OCI-M2 (cell line): ENCODE results near the gene USP15.
A peak's percentile ranks its signal among the peaks of the same experiment; 100 is the strongest.

Source experiments
- DNase-seq: peaks from one replicate; lab custom pipeline; 2025; ENCODE audit not compliant: unreplicated experiment; lab: John Stamatoyannopoulos, UW

USP15 gene

DNA sequence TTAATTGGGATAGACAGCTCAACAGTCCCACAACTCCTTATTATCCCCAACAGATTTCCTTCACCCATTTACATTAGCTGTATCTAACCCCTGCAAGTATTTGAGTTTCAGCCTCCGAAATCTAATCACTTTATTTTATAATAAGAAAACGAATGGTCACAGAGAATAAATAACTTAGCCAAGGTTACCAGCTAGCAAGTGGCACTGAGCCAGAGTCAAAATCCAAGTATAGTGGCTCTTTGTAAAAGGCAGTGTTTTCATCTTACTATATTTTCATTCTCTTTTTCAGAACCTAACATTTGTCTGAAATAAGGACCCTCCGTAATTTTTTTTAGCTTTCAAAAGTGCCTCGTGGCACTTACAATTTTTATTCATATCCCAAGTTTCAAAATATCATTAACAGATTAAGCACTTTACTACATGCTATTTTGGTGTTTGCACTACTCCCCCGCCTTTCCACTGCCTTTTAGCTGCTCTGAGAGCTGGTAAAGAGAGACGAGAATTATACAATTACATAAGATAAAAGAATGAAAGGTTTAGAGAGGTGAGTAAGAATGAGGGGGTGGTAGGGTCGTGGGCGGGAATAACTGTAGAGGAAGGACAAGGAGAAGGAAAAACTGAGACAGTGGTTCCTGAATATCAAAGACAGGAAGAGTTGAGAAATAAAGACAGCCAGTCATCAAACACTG is 3.7 kb upstream of the USP15 start:
- DNase-seq = no peak

DNA sequence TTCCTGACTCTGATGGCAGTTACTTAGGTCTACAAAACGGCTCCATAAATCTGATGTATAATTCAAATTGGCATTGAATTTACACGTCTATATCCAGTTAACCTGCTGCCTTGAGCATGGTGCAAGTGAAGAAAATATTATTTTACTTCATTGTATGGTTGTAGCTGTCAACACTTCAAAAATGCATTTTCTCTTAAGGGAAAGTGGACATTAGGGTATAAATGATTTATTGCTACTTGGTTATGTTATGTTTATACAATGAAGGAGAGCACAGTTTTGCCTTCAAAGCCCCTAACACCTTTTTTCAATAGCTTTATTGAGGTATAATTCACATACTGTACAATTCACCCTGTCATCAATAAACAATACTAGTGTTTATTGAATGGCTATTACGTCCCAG is 2.0 kb upstream of the USP15 start:
- no peak for DNase-seq

DNA sequence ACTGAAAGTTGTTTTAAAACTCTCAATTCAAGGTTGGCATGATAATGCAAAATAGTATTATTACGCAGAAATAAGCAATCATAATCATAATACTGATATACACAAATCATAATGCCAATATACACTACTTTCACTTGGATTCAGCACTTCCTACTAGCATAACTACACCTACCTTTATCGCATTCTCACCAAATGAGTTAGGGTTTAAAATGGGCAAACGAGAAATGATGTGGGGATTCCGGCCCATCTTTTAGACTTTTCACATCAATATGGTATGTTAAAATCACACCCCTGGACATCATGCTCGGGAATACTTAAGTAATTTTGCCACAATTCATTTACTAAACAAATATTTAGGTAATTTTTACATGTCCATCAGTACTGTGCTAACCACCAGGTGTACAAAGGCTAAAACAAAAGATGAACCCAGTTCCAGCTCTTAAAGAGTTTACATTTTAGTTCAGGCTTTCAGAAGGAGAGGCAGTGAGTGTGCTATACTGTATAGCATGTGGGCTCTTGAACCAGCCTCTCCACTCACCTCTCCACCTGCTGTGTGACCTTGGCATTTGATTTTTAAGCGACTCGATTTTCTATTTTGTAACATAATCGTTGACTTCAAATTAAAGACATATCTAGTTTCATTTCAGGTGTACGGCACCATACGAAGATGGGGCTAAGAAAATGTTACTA is 1.1 kb upstream of the USP15 start:
- no peak for DNase-seq

DNA sequence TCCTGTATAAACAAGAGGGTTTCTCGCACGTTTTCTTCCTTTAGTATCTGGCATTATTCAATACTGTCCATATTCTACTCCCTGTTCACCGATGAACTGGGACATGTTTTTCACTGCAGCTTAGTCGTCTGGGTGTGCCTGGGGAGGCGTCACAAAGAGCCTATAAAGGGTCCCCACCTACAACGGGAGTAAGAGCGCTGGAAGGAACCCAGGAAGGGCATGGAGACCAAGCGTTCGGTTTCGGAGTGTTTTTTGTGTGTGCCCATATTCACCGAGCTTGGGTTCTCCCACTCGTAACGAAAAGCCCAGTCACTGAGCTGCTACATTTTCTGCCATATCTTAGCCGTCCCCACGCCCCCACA is 592 bp upstream of the USP15 start:
- DNase-seq = no peak

DNA sequence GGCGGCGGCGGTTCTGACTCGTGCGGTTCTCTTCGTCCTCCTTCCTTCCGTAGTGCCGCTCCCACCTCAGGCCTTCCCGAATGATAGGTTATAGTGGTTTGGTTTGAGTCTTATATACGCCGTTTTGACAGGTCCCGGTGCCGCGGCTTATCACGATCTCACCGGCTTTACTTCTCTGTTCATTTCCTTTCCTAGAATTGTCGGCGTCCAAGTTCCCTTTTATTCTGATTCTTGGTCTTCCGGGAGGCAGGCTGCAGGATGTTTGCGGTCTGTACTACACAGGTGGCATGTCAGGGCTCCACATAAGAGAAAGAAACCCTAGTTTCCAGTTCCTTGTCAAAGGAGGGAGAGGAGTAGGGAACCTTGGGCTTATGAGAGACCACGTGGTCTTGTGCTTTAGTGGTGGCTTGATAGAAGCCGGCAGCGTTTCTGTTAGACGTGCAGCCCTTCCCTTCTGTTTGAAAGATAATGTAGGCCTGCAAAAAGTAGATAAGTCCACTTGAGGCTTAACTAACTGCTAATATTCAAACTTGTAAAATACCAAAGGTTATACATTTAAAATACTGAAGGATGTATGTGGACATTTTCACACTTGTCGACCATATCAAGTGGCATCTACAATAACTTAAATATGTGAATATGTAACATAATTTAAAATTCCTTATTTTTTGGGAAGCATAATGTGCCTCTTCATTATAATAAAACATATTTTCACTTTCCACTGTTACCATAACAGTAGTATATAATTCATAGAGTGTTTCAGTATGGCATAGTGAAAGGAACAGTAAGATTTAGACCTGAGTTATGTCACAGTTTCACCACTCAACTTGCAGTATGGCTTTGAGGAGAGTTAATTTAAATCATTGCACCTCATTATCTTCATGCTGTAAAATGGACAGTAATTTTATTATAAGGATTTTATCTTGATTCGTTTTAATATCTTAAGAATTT is 804 bp downstream of the USP15 start:
- DNase-seq = peak; percentile 73

DNA sequence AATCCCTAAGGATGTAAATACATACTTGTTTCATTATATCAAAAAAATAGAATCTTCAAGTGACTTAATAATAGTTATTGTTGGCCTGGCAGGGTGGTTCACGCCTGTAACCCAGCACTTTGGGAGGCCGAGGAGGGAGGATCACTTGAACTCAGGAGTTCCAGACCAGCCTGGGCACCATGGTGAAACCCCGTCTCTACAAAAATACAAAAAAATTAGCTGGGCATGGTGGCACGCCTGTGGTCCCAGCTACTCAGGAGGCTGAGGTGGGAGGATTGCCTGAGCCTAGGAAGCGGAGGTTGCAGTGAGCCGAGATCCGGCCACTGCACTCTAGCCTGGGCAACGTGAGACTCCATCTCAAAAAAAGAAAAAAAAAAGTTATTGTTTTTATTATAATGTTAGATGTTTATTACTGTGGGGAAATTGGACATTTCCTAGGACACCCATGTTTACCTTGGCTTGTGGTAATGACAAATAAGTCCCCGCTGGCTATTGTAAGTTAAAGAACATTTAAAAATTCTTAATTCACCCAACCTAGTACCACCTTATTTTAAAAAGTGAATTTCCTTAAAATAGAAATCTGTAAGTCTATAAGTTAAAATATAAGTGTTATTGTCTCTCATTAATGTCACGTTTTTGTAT is 1.8 kb downstream of the USP15 start:
- no peak for DNase-seq

DNA sequence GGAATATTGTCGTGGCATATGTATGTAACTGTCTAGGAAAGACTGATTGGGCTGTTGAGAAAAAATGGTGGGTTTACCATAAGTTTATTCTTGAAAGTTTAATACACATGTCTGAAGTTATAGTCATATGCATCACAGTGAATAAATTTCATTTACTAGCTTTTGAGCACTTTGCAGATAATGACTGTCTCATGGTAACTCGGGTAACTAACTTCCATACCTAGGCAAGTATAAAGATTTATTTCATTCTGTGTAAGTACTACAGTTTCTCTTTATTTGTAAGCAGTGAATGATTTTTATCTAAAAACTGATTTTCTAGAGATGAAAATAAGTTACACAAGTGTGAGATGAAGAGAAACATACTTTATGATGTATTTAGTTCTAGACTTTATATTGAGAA is 3.0 kb downstream of the USP15 start:
- no peak for DNase-seq

DNA sequence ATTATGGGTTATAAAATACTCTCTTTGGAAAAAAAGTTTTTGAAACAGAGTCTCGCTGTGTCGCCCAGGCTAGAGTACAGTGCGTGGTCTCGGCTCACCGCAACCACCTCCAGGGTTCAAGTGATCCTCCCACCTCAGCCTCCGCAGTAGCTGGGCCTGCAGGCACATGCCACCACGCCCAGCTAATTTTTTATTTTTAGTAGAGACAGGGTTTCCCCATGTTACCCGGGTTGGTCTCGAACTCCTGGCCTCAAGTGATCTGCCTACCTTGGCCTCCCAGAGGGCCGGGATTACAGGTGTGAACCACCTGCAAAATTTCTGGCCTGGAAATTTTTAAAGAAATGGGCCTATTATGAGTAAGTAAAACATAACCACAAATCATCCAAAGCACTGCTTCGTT is 3.8 kb downstream of the USP15 start:
- DNase-seq = no peak

DNA sequence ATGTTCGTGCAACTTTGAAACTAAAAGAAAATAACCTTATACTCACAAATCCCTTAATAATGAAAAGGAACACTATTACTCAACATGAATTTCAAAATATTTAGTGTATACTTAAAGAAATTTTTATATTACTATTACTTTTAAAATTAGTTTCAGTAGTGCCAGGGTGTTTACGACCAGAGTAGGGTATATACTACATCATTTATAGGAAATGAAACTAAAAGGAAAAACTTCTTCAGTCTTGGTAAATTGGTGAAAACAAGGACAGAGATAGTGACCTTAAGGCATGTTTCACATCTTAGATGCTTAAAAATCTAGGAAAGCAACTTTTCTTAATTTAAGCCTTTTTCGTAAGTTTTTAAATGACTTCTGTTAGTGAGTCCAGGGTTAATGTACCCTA is 4.5 kb downstream of the USP15 start:
- DNase-seq = no peak

DNA sequence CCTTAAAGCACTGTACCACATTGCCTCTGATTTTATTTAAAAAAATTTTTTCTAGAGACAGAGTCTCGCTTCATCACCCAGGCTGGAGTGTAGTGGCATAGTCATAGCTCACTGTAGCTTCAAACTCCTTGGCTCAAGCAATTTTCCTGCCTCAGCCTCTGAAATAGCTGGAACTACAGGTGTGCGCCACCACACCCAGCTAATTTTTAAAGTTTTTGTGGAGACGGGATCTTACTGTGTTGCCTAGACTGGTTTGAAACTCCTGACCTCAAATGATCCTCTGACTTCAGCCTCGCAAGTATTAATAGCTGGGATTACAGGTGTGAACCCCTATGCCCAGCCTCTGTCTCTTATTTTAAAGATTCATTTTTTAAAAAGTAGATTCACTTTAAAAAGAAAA is 5.3 kb downstream of the USP15 start:
- DNase-seq = no peak

DNA sequence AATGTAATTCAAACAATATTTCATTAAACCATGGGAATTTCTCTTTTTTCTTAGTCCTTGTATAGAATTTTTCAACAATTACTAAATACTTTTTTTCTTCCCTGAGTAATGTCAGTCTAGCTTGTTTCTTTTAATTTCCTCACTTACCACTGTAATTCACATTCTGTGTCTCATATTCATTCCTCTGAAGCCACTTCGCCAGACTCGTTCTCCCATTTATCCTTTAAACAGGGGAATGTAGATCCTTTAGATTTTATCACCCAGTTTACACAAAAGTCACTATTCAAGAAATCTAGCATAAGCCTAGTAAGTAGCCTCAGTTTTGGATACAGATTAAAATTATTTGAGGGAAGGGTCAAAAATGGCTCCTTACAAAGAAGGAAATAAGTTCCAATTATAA is 6.8 kb downstream of the USP15 start:
- no peak for DNase-seq

DNA sequence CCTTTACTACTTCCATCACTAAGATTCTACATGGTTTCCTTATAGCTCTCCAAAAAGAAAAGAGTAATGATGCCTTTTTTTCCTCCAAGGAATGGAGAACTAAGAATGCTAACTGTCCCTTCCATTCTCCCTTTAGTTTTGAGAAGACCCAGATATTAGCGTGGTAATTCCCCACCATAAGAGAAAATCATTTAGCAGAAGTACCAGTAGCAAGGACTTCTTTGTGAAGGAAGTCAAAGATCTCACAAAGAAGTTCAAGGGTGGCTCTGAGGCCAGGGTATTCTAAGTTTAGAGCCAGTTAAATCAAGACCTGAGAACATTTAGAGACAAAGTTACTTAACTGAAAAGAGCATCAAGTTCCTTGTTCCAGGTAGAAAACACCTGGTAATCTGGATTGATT is 7.3 kb downstream of the USP15 start:
- no peak for DNase-seq

DNA sequence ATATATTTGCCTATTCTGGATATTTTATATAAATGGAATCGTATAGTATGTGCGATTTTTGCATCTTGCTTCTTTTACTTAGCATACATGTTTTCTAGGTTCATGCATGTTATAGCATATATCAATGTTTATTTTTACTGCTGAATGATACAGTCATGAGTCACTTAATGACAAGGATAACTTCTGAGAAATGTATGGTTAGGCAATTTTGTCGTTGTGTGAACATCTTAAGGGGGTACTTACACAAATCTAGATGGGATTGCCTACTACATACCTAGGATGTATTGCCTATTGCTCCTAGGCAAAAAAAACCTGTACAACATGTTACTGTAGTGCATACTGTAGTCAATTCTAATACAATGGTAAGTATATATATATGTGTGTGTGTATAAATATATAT is 8.8 kb downstream of the USP15 start:
- DNase-seq = no peak

DNA sequence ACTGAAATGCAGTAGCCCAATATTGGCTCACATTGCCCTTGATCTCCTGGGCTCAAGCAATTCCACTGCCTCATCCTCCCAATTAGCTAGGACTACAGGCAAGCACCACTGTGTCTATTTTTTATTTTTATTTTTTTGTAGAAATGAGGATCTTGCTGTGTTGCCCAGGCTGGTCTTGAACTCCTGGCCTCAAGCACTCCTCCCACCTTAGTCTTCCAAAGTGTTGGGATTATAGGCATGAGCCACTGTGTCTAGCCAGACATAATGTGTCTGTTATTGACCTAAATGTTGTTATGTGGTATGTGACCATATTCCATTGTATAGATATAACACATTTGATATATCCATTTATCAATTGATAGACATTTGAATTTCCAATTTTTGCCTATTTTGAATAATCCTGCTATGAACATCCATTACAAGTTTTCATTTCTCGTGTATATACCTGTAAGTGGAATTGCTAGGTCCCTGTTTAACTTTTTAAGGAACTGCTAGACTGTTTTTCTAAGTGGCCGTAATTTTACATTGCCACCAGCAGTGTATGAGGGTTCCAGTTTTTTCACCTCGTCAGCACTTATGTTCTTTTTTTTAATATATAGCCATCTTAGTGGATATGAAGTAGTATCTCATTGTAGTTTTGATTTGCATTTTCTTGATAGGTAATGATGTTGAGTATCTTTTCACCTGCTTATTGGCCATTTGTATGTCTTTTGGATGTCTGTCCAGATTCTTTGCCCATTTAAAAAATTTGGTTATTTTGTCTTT is 9.4 kb downstream of the USP15 start:
- DNase-seq = no peak

DNA sequence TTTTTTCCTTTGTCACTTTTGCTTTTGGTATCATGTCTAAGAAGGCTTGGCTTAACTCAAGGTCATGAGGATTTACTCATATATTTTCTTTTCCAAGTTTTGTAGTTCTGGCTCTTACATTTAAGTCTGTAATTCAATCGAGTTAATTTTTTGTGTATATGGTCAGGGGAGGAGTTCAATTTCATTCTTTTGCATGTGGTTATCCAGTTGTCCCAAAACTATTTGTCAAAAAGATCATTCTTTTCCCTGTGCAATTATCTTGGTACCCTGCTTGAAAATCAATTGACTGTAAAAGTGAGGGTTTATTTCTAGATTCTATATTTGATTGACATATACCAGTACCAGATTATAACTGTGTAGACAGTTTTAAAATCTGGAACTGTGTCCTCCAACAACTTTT is 10.2 kb downstream of the USP15 start:
- no peak for DNase-seq

DNA sequence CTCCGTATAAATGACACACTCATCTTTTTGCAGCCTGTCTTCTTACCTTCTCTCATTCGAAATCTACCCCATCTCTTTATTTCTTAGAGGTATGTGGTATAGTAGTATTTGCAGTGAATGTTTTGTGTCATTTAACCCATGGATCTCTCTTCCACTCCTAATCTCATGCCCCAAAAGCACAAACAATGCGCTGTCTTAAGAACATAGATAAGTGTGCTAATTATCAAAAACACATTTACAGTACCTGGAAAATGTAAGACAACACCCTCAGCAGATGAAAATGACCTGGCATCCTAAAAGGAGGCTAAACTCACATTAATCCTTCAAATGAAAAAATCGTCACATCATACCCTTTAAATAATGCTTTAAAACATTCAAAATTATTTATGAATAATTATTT is 10.7 kb downstream of the USP15 start:
- no peak for DNase-seq

DNA sequence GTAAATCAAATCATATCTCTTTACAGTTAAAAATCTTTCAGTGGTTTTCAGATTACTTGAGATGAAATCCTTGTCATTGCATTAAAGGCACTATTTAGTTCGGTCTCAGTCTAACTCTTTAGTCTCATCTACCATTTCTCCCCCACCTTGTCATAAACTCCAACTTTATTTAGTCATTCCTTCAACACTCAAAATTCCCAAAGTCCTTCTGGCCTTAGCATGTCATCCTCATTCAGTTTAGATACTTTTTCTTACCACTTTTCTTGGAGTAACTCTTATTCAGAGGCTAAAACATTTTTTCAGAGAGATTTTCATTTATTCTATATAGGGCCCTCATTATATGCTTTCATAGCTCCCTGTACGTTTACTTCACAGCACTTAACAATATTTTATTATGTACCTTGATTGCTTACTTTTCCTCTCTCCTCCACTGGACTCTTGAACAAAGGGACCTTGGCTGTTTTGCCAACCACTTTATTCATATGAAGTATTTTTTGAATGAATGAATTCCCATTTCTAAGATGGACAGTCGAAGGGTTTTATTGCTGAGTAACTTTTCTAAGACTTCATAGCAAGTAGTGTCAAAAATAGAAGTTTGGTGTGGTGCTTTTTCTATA is 12.8 kb downstream of the USP15 start:
- no peak for DNase-seq

DNA sequence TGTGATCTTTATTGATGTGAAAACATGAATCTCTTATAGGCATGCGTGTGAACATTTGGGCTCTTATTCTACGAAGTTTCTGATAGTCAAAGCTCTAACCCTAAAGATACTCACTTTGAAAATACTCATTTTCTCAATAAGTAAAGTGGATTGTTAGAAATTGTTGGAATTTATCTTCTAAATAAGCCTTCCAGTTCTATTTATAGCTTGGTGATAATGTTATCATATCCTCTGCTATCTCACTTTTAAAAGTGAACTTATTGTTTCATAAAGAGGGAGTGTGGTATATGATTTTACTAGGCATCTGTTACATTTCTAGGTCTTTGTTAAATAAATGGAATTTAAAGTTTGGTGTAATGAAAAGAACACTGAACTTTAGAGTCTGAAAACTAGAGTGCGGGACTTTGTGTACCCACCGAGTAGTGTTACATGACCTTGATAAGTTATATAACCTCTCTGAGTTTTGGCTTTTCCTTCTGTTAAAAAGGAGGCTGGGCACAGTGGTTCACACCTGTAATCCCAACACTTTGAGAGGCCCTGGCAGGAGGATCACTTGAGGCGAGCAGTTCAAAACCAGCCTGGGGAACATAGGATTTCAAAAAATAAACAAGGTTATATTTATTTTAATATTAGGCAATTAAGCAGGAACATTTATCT is 13.6 kb downstream of the USP15 start:
- no peak for DNase-seq

DNA sequence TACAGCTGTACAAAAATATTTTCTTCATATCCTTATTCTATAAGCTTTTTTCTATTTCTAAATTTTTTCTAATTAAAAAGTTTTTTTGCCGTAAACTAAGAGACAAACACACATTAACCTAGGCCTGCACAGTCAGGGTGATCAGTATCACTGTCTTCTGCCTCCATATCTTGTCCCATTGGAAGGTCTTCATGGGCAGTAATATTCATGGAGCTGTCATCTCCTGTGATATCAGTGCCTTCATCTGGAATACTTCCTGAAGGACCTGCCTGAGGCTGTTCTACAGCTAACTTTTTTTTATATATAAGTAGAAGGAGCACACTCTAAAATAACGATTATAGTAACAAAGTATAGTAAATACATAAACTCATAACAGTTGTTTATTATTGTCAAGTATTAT is 17.8 kb downstream of the USP15 start:
- no peak for DNase-seq

DNA sequence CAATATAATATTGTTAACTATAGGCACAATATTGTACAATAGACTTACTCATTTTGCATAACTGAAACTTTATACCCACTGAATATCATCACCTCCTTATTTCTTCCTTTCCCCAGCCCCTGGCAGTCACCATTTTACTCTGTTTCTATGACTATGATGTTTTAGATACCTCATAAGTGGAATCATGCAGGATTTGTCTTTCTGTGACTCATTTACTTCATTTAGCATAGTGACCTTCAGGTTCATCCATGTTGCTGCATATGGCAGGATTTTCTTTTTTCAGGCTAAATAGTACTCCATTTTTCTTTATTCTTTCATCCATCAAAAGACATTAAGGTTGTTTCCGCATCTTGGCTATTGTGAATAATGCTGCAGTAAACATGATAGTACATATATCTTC is 18.9 kb downstream of the USP15 start:
- no peak for DNase-seq
